SKM-1 (cell line): ENCODE results near the gene PAPSS2.
"Not testable (repeated sequence)": the region's sequence is repeated elsewhere in the genome, so short reads cannot be mapped to it uniquely, and the experiment has no call there.

Experiments used
- DNase-seq: peaks from one replicate; lab custom pipeline; 2025; ENCODE audit not compliant: unreplicated experiment; lab: John Stamatoyannopoulos, UW

The PAPSS2 gene

DNA sequence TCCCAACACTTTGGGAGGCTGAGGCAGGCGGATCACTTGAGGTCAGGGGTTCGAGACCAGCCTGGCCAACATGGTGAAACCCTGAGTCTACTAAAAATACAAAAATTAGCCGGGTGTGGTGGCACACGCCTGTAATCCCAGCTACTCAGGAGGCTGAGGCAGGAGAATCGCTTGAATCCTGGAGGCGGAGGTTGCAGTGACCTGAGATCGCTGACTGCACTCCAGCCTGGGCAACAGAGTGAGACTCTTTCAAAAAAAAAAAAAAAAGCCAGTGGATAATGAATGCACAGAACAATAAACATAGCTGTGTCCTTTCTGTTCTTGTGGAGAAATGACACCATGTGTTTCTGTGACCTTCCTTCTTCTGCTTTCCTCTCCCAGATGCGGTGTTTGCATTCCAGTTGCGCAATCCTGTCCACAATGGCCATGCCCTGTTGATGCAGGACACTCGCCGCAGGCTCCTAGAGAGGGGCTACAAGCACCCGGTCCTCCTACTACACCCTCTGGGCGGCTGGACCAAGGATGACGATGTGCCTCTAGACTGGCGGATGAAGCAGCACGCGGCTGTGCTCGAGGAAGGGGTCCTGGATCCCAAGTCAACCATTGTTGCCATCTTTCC is 83.4 kb downstream of the PAPSS2 start:
- DNase-seq = peak; percentile 40

DNA sequence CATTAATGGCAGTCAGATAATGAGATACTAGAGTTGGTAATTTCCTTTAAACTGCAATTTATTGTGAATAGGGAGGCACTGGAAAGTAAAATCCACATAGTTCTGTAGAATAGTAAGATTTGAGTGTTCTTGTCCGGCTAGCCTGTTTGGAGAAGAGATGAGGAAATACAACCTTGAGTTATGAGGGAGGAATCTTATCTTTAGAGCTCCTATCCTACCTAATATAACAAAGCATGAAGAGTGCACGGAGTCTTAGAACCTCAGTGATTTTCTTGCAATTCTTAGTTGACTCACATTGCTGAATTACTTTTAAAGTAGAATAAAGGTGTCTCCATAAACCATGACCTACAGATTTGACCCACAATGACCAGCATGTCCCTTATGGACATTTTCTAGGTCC is 84.9 kb downstream of the PAPSS2 start:
- no peak for DNase-seq

- no peak for DNase-seq
These were observed 87.2 kb downstream of the PAPSS2 start for GRCh38 chr10:87746911-87747310.

DNA sequence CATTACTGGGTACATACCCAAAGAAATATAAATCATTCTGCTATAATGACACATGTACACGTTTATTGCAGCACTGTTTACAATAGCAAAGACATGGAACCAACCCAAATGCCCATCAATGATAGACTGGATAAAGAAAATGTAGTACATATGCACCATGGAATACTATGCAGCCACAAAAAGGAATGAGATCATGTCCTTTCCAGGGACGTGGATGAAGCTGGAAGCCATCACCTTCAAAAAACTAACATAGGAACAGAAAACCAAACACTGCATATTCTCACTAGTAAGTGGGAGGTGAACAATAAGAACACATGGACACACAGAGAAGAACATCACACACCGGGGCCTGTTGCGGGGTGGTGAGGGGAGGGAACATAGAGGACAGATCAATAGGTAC is 88.6 kb downstream of the PAPSS2 start:
- not testable (repeated sequence) for DNase-seq

GRCh38 chr10:87750001-87750671 is 90.5 kb downstream of the PAPSS2 start:
- no peak for DNase-seq

DNA sequence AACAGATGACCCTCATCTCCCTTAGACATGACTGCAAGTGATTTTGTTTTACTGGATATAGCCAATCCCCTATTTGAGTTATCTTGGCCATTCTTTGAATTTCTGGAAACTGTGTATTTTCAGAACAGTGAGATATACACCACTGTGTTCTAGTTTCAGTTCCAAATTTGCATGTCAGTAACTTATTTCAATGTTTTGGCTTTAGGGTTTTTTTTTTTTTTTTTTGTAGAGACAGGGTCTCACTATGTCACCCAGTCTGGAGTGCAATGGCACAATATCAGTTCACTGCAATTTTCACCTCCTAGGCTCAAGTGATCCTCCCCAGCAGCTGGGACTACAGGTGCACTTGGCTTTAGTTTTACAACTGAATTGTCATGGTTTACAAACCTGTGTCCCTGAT is 91.1 kb downstream of the PAPSS2 start:
- DNase-seq = no peak

GRCh38 chr10:87751274-87751673 is 91.6 kb downstream of the PAPSS2 start:
- DNase-seq = no peak

- DNase-seq = no peak
These were observed 92.9 kb downstream of the PAPSS2 start for GRCh38 chr10:87752566-87752965.

DNA sequence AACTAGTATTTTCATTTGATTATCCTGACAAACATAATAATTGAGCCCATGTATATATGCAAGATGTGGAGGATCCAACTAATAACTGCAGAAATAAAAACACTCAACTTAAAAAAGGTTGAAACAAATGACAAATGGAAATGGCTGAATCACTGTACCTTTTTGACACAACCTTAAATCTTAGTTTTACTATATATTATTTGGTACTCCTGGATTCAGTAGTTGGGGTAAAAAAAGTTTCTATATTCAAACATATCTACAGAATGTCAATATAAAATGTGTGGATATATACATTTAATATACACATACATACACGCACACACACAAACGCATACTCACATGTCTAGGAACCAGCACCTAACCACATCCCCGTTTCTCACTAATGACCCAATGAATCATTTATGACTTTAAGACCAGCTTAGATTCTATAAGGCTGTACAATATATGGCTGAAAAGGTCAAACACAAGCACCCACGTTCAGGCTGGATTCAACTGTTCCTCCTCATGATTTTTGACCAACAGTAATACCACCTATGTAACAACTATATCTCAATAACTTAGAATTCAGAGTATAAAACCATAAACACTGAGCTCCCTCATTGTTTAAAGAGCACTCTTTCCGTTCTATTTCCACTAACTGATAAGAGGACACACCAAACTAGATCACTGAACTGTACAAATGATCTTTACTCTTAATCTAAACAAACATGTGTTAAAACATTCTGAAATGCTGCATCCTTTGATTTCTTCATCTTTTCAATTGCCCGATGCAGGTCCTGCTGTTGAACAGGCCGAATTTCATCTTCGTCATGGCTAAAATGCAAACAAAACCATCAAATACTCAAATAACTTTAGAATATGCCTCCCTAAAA is 94.6 kb downstream of the PAPSS2 start:
- DNase-seq = no peak

GRCh38 chr10:87757685-87758084 is 98.0 kb downstream of the PAPSS2 start:
- no peak for DNase-seq

DNA sequence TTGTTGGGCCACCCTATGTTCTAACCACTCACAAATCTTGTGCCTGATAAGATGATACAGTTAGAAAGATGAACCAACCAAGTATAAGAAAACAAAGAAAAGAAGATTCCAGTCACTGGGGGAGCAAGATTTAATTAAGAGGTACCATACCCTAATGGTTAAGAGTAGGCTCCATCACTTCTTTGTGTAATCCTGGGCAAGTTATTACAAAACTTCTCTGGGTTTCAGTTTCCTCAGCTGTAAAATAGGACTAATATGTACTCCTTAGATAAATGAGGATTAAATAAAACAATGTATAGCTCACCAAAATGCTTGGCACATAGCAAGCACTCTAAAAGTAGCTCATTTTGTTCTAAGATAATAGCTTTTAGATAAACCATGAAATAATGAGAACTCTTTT is 99.9 kb downstream of the PAPSS2 start:
- no peak for DNase-seq

DNA sequence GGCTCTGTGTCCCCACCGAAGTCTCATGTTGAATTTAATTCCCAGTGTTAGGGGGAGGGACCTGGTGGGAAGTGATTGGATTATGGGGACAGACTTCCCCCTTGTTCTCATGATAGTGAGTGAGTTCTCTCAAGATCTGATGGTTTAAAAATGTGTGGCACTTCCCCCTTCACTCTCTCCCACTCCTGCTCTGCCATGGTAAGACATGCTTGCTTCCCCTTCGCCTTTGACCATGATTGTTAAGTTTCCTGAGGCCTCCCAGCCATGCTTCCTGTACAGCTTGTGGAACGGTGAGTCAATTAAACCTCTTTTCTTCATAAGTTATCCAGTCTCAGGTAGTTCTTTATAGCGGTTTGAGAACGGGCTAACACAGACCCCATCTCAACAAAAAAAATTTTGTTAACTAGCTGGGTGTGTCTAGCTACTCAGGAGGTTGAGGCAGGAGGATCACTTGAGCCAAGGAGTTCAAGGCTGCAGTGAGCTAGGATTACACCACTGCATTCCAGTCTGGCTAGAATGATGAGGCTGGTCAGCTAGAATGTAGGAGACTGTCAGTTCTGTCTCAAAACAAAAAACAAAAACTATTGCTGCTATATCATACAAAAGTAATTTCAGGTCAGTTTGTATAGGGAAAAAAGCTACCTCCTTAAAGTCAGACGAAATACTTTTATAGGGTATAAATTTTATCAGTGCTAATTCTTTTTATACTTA is 100.7 kb downstream of the PAPSS2 start:
- peak; percentile 62 for DNase-seq

DNA sequence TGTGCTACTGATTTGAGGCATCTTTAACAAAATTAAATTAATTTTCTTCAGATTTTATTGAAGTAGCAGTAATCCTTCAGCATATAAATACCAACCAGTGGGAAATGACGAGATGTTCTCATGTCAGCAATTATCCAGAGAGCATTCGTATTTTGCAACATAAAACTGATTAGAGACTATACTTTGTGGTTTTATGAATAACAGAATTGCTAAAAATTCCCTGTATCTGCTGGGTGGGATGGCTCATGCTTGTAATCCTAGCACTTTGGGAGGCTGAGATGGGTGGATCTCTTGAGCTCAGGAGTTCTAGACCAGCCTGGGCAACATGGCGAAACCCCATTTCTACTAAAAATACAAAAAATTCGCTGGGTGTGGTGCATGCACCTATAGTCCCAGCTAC is 101.5 kb downstream of the PAPSS2 start:
- no peak for DNase-seq

DNA sequence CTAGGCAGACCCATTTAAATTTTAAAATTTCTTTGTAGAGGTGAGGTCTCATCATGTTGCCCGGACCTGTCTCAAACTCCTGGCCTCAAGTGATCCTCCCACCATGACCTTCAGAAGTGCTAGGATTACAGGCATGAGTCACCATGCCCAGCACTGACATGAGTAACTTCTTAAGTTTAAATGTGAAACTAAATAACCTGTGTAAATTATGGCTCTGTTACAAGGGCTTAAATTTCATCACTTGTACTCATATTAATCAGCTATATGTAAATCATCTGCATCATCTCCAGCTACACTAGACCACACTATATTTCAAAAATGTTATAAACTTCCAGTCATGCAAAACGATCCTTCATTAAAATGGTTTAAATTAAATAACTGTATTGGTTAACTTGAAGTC is 102.2 kb downstream of the PAPSS2 start:
- DNase-seq = no peak

DNA sequence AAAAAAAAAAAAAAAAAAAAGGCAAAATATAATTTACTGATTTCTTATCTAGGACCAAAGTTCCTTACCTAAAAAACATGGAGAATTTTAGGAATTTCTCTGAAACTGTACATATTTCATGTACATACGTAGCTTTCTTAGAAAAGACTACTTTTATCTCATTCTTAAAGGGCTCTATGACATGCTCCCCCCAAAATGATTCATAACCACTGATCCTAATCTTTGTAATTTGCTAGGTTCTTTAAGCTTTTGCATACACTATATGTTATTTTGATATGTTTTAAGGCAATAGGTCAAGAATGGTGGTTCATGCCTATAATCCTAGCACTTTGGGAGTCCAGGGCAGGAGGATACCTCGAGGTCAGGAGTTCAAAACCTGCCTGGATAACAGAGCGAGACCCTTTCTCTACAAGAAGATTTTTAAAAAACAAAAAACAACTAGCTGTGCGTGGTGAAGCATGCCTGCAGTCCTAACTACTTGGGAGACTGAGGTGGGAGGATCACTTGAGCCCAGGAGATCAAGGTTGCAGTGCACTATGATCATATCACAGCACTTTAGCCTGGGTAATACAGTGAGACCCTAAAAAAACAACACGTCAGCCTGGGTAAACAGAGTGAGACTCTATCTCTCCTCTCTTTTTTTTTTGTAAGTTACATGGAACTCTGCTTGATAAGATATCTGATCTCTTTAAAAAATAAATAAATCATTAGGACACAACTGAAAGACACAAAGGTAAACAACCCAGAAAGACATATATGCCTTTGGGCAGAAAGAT is 103.6 kb downstream of the PAPSS2 start:
- no peak for DNase-seq

- no peak for DNase-seq
These were observed 104.6 kb downstream of the PAPSS2 start for GRCh38 chr10:87764072-87764934.

DNA sequence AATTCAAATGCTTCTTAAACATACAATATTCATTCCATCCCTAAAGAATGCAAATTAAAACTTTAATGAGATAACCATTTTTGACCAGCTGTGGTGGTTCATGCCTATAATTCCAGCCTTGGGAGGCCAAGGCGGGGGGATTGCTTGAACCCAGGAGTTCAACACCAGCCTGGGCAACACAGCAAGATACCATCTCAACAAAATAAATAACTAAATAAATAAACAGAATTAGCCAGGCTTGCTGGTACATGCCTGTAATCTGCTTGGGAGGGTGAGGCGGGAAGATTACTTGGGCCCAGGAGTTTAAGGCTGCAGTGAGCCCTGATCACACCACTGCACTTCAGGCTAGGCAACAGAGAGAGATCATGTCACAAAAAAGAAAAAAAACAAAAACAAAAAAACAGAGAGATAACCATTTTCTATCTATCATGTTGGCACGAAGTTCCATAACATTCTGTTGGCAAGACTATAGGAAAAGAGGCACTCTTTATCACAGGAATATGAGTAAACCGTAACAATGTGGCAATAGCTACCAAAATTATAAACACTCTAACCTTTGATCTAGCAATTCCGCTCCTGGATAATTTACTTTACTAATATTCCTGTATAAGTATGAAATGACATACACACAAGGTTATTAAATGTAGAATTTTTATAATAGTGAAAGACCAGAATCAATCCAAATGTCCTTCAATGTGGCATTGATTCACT is 106.1 kb downstream of the PAPSS2 start:
- no peak for DNase-seq

DNA sequence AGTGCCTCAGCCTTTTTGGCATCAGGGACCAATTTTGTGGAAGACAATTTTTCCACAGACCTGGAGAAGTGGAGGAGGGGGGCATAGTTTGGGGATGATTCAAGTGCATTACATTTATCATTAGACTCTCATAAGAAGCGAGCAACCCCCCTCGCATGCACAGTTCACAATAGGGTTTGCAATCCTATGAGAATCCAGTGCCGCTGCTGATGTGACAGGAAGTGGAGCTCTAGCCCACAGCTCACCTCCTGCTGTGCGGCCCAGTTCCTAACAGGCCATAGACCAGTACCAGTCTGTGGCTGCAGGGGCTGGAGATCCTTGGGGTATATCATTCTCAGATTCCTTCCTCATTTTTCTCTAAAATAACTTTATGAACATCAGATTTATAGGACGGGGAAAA is 107.6 kb downstream of the PAPSS2 start:
- DNase-seq = no peak

- DNase-seq = peak; percentile 21
These were observed 112.3 kb downstream of the PAPSS2 start for GRCh38 chr10:87771871-87772500.
